CD4-positive, alpha-beta memory T cell (primary cell): ENCODE data around the gene RNF8. TPM values are rescaled to one million over a fixed set of nuclear protein-coding genes. Genes with fewer than 3 reads are reported as not detected.
"Not testable (repeated sequence)": the region's sequence is repeated elsewhere in the genome, so short reads cannot be mapped to it uniquely, and the experiment has no call there.

Experiments used
- CTCF ChIA-PET: fragments of 350-600 bp; sonication (Branson Sonifier 250); formaldehyde crosslinking; loops from one replicate; lab custom pipeline; 2021; ENCODE audit warnings: inconsistent platforms; ENCODE audit not compliant: partially characterized antibody; lab: Charles Lee
- POLR2A ChIA-PET: fragments of 350-600 bp; sonication (Branson Sonifier 250); formaldehyde crosslinking; loops from one replicate; lab custom pipeline; 2021; ENCODE audit not compliant: partially characterized antibody; lab: Charles Lee
- DNase-seq, 5 donors: peaks; one replicate each; pipeline versions ENCODE4 v3.0.0 to v3.0.0-alpha.2; 2020 to 2022; ENCODE audit warnings: mixed read lengths in 1 of 5
- H3K27ac ChIP-seq: one replicate; pipeline ENCODE4 v1.7.0; 2013; ENCODE audit warnings: low read depth, low read length
- H3K27me3 ChIP-seq: 2 replicates; pipeline ENCODE4 v1.7.0; 2013; ENCODE audit warnings: mild to moderate bottlenecking, low read length, moderate library complexity; ENCODE audit not compliant: insufficient read depth
- H3K36me3 ChIP-seq: 2 replicates; pipeline ENCODE4 v1.7.0; 2013; ENCODE audit warnings: mild to moderate bottlenecking, low read length, moderate library complexity; ENCODE audit not compliant: insufficient read depth
- H3K4me1 ChIP-seq: 2 replicates; pipeline ENCODE4 v1.7.0; 2013; ENCODE audit warnings: mild to moderate bottlenecking, low read length, moderate library complexity; ENCODE audit not compliant: insufficient read depth
- H3K4me3 ChIP-seq, 2 donors: one replicate each; pipeline ENCODE4 v1.7.0; 2013; ENCODE audit warnings: low read length in 2 of 2, mild to moderate bottlenecking in 1 of 2
- H3K9me3 ChIP-seq, 2 donors: one replicate each; pipeline ENCODE4 v1.7.0; 2013; ENCODE audit warnings: low read length in 2 of 2, control low read depth in 1 of 2; ENCODE audit not compliant: control insufficient read depth in 1 of 2
- H3K27ac Mint-ChIP-seq, 7 donors: one replicate each; pipeline ENCODE4 v1.8.0; 2020 to 2021; ENCODE audit warnings: mixed read lengths in 7 of 7, mild to moderate bottlenecking in 6 of 7, inconsistent platforms in 3 of 7, moderate library complexity in 3 of 7
- H3K27me3 Mint-ChIP-seq, 2 donors: one replicate each; pipeline ENCODE4 v1.8.0; 2020 to 2021; ENCODE audit warnings: mixed read lengths in 2 of 2
- H3K36me3 Mint-ChIP-seq, 2 donors: one replicate each; pipeline ENCODE4 v1.8.0; 2020 to 2021; ENCODE audit warnings: mixed read lengths in 2 of 2, inconsistent platforms in 1 of 2, mild to moderate bottlenecking in 1 of 2
- H3K4me1 Mint-ChIP-seq, 4 donors: one replicate each; pipeline ENCODE4 v1.8.0; 2020 to 2021; ENCODE audit warnings: mixed read lengths in 4 of 4, mild to moderate bottlenecking in 1 of 4
- H3K4me3 Mint-ChIP-seq, 8 donors: one replicate each; pipeline ENCODE4 v1.8.0; 2020 to 2021; ENCODE audit warnings: mixed read lengths in 8 of 8, mild to moderate bottlenecking in 7 of 8, moderate library complexity in 6 of 8, inconsistent platforms in 3 of 8
- H3K9me3 Mint-ChIP-seq, 8 donors: one replicate each; pipeline ENCODE4 v1.8.0; 2020 to 2021; ENCODE audit warnings: mixed read lengths in 8 of 8, mild to moderate bottlenecking in 5 of 8, inconsistent platforms in 3 of 8, moderate library complexity in 1 of 8
- intact Hi-C: fragments of 100-400 bp; cut with micrococcal nuclease; formaldehyde crosslinking; loops from one replicate; pipeline ENCODE4 v1.15.1; 2023
- polyA plus RNA-seq, 2 donors: library from polyadenylated mRNA; unstranded; fragments of 300-500 nt; fragmentation: Illumina TruSeq; gene quantifications; one replicate each; pipeline ENCODE4 v1.2.3, GENCODE V29; 2021
- total RNA-seq, 2 experiments: library from RNA; stranded (reverse); gene quantifications; one replicate each; pipeline ENCODE4 v1.2.3, GENCODE V29; 2021

RNF8 gene
- total and polyA plus RNA-seq, 4 experiments from 2014 or later, result 14.2 to 17.2 (median 15.7) TPM

DNA sequence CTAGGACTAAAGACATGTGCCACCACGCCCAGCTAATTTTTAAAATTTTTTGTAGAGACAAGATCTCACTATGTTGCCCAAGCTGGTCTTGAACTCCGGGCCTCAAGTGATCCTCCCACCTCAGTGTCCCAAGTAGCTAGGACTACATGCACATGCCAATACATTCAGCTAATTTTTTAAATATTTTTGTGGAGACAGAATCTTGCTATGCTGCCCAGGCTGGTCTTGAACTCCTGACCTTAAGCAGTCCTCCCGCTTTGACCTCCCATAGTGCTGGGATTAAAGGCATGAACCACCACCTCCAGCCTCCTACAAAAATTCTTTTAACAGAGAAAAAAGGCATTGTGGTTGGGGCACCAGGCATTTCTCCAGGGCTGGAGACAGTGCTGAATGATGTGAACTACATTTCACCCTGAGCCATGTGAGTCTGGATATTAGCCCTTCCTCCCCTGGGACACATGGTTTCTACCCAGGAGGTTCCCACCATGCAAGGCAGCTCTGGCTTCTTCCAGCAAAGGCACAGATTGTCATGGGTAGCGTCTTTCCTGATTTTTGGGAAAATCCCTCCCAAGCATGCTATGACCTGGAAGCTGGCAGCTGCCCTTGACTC, 42.9 kb downstream of the RNF8 start:
- ChIA-PET POLR2A (no interaction called here), CTCF (no interaction called here)
- H3K27me3 ChIP-seq, result no peaks in the 10 kb centered on the region
- Mint-ChIP-seq H3K4me1 (no peaks in the 10 kb centered on the region), H3K36me3 (peaks cover 4 to 16% of the 10 kb centered on the region in 2 donors), H3K27me3 (no peaks in the 10 kb centered on the region), H3K27ac (peak overlapping the region in 1 of 7 donors; percentile 5), H3K4me3 (no peak overlapping the region), H3K9me3 (no peaks in the 10 kb centered on the region)
- no peak overlapping the region for H3K27ac ChIP-seq
- DNase-seq, result no peak
- intact Hi-C loops, result no loop called here
- H3K9me3 ChIP-seq, result no peaks in the 10 kb centered on the region
- H3K36me3 ChIP-seq, result no peaks in the 10 kb centered on the region
- no peak overlapping the region for H3K4me3 ChIP-seq
- no peaks in the 10 kb centered on the region for H3K4me1 ChIP-seq

DNA sequence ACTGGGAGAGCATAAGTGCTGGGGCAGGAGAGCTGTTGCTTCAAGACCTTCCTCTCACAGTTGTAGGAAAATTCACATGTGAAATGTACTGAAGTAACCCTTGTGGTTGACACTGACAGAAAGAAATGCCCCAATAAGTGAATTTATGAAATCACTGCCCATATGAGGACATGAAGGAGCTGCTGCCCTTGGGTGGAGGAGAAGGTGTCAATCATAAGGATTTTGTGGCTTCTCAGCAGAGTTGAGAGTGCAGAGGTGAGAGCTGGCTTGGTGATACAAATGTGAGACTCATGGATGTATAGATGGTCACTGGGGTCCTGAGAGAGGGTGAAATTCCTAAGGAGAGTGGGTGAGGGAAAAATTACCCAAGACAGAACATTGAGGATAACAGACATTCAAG, 45.3 kb downstream of the RNF8 start:
- ChIA-PET CTCF (interaction anchor here (1.2 kb wide), 1 partner anchor 12 kb away, joined by 3 read pairs; no protein-coding TSS in a partner anchor), POLR2A (interaction anchor here (0.9 kb wide), 1 partner anchor 20 kb away, joined by 3 read pairs; no protein-coding TSS in a partner anchor)
- DNase-seq, result no peak
- no peaks in the 10 kb centered on the region for H3K27me3 ChIP-seq
- intact Hi-C loops, result no loop called here
- H3K4me3 ChIP-seq, result no peak overlapping the region
- no peaks in the 10 kb centered on the region for H3K9me3 ChIP-seq
- no peaks in the 10 kb centered on the region for H3K36me3 ChIP-seq
- H3K4me1 ChIP-seq, result no peaks in the 10 kb centered on the region
- H3K27ac ChIP-seq, result no peak overlapping the region
- H3K36me3 Mint-ChIP-seq, result peaks cover 0 to 1% of the 10 kb centered on the region in 2 donors
- H3K9me3 Mint-ChIP-seq, result no peaks in the 10 kb centered on the region
- no peaks in the 10 kb centered on the region for H3K27me3 Mint-ChIP-seq
- H3K4me1 Mint-ChIP-seq, result no peaks in the 10 kb centered on the region
- peak overlapping the region in 1 of 7 donors; percentile 20 for H3K27ac Mint-ChIP-seq
- no peak overlapping the region for H3K4me3 Mint-ChIP-seq

DNA sequence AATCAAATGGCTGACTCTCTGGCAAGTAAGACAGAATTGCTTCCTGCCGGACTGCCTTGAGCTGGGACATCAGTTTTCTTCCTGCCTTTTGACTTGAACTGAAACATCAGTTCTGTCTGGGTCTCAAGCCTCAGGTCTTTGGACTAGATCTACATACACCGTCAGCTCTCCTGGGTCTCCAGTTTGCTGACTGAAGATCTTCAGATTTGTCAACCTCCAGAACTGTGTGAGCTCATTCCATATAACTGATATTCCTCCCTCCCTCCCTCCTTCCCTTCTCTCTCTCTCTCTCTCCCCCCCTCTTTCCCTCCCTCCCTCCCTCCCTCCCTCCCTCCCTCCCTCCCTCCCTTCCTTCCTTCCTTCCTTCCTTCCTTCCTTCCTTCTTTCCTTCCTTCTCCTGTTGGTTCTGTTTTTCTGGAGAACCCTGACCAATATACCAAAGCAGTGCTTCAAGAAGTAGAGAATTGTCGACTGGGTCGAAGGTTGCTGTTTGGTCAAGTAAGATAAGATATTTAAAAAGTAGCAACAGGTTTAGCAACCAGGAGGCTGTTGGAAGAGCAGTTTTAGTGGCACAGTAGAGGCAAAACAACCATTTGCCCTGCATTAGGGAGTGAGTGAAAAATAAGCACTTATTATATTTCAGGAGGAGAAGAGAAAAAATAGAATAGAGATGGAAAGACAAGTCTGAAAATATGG, 46.2 kb downstream of the RNF8 start:
- H3K27ac ChIP-seq, result no peak overlapping the region

DNA sequence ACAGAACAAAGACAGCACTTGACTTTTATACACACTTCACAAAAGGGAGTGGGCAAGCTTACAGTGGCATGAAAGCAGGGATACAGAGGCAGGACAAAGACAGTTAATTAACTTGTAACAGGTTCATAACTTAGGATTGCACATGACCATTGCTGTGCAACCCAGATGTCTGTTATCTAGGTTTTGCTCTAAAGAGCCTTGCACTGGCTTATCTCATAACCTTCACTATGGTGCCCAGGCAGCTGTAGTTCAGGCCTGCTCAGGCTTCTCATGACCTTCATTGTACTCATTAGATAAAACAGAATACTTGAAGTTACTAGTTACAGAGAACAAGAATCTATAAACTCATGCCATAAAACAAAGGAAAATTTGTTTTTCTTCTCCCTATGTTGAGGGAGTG, 47.9 kb downstream of the RNF8 start:
- H3K4me3 ChIP-seq, H3K27me3 ChIP-seq, H3K36me3 ChIP-seq, H3K27me3 Mint-ChIP-seq, intact Hi-C loops, H3K9me3 Mint-ChIP-seq, DNase-seq, H3K9me3 ChIP-seq, H3K27ac ChIP-seq, POLR2A ChIA-PET, H3K27ac Mint-ChIP-seq, H3K4me3 Mint-ChIP-seq, H3K36me3 Mint-ChIP-seq, H3K4me1 ChIP-seq, CTCF ChIA-PET, H3K4me1 Mint-ChIP-seq: not testable (repeated sequence)

More for the DNA sequence above, 46.2 kb downstream of the RNF8 start:
- Mint-ChIP-seq H3K27me3 (no peaks in the 10 kb centered on the region), H3K36me3 (no peaks in the 10 kb centered on the region), H3K27ac (no peak overlapping the region), H3K4me3 (no peak overlapping the region), H3K4me1 (no peaks in the 10 kb centered on the region), H3K9me3 (no peaks in the 10 kb centered on the region)
- H3K9me3 ChIP-seq, result no peaks in the 10 kb centered on the region
- POLR2A ChIA-PET, result interaction anchor here (0.9 kb wide), 1 partner anchor 19 kb away, joined by 3 read pairs; no protein-coding TSS in a partner anchor
- no peaks in the 10 kb centered on the region for H3K27me3 ChIP-seq
- no peak for DNase-seq
- H3K4me3 ChIP-seq, result no peak overlapping the region
- CTCF ChIA-PET, result interaction anchor here (1.2 kb wide), 1 partner anchor 11 kb away, joined by 3 read pairs; no protein-coding TSS in a partner anchor
- H3K36me3 ChIP-seq, result no peaks in the 10 kb centered on the region
- H3K4me1 ChIP-seq, result no peaks in the 10 kb centered on the region
- intact Hi-C loops, result no loop called here

DNA sequence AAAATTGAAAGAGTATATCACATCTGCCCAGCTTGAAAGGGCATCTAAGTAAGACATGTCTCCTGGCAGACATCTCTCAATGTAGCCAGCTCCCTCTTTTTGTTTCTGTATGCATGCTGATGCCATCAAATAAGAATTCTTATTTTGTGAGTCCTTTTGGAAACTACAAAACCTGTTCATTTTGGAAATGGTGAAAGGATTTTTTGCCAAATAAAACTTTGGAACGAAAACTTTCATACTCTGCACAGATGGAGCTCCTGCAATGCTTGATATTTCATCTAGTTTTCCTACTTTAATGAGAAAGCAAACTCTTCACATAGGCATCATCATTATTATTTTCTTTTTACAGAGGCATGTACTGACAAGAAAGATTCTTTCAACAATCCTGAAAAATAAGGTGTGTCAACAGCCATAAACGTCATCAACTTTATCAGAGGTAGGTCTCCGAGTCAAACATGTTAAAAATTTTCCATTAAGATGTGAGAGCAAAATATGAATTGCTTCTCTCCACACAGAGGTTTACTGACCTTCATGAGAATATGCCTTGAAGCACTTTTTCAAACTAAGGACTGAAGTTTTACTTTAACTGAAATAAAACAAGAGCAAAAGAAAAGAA, 53.1 kb downstream of the RNF8 start:
- Mint-ChIP-seq H3K27ac (no peak overlapping the region), H3K4me3 (no peak overlapping the region), H3K36me3 (no peaks in the 10 kb centered on the region), H3K27me3 (peaks cover 0 to 2% of the 10 kb centered on the region in 2 donors), H3K4me1 (no peaks in the 10 kb centered on the region), H3K9me3 (no peaks in the 10 kb centered on the region)
- ChIA-PET CTCF (no interaction called here), POLR2A (no interaction called here)
- H3K36me3 ChIP-seq, result no peaks in the 10 kb centered on the region
- no peak overlapping the region for H3K27ac ChIP-seq
- H3K4me1 ChIP-seq, result no peaks in the 10 kb centered on the region
- no peaks in the 10 kb centered on the region for H3K27me3 ChIP-seq
- H3K9me3 ChIP-seq, result no peaks in the 10 kb centered on the region
- no peak overlapping the region for H3K4me3 ChIP-seq
- intact Hi-C loops, result no loop called here
- no peak for DNase-seq

DNA sequence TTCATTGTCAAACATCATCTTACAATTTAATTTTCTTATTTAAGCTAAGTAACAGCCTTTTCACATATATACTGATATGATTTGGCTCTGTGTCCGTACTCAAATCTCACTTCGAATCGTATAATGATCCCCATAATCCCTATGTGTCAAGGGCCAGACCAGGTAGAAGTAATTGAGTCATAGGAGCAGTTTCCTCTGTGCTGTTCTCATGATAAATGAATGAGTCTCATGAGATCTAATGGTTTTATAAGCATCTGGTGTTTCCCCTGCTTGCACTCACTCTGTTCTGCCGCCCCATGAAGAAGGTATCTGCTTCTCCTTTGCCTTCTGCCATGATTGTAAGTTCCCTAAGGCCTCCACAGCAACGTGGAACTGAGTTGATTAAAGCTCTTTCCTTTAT, 54.2 kb downstream of the RNF8 start:
- H3K9me3 Mint-ChIP-seq, result no peaks in the 10 kb centered on the region
- CTCF ChIA-PET, result no interaction called here

DNA sequence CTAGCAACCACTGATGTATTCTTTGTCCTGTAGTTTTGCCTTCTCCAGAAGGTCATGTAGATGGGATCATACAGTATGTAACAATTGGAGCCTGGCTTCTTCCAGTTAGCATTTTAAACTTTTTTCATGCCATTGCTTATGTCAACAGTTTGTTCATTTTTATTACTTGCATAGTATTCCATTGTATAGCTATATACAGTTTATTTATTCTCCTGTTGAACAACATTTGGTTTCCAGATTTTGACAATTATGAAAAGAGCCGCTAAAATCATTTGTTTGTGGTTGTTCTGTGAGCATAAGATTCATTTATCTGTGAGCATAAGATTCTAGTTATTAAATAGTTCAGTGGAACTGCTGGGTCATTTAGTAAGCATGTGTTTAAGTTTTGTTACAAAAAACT, 55.7 kb downstream of the RNF8 start:
- H3K4me3 Mint-ChIP-seq, result no peak overlapping the region
- Histone ChIP-seq H3K4me1 (no peaks in the 10 kb centered on the region), H3K36me3 (no peaks in the 10 kb centered on the region), H3K27ac (no peak overlapping the region), H3K9me3 (no peaks in the 10 kb centered on the region), H3K4me3 (no peak overlapping the region), H3K27me3 (no peaks in the 10 kb centered on the region)
- intact Hi-C loops, result no loop called here
- no peaks in the 10 kb centered on the region for H3K36me3 Mint-ChIP-seq
- H3K27ac Mint-ChIP-seq, result no peak overlapping the region
- no peaks in the 10 kb centered on the region for H3K4me1 Mint-ChIP-seq
- H3K9me3 Mint-ChIP-seq, result no peaks in the 10 kb centered on the region
- no peak for DNase-seq
- CTCF ChIA-PET, result no interaction called here
- POLR2A ChIA-PET, result no interaction called here
- H3K27me3 Mint-ChIP-seq, result peaks cover 0 to 2% of the 10 kb centered on the region in 2 donors

More for the DNA sequence above, 54.2 kb downstream of the RNF8 start:
- POLR2A ChIA-PET, result no interaction called here
- Histone ChIP-seq H3K4me1 (no peaks in the 10 kb centered on the region), H3K27ac (no peak overlapping the region), H3K4me3 (no peak overlapping the region), H3K27me3 (no peaks in the 10 kb centered on the region), H3K36me3 (no peaks in the 10 kb centered on the region), H3K9me3 (no peaks in the 10 kb centered on the region)
- Mint-ChIP-seq H3K4me3 (no peak overlapping the region), H3K27me3 (peaks cover 0 to 2% of the 10 kb centered on the region in 2 donors), H3K27ac (no peak overlapping the region), H3K36me3 (no peaks in the 10 kb centered on the region), H3K4me1 (no peaks in the 10 kb centered on the region)
- no peak for DNase-seq
- intact Hi-C loops, result no loop called here
